Measurements from ENCODE around the gene CPTP.

CPTP gene

DNA sequence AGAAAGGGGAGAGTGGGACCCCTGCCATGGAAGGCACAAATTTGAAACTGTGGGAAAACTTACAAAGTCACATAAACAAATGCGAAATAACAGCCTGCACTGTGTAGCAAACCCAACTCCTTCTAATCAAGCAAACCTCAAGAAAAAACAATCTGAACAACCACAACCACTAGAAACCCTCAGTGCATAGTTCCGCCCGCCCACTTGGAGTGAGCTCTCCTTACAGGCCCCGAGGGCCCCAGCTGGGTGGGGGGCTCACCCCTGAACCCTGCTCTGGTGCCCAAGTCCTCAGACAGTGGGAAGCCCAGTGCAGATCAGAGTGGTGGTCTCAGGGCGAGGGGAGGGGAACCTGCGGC, 34.7 kb downstream of the CPTP start:
- Histone ChIP-seq H3K9me3 (ENCODE audit: control extremely low read depth in 1 of 5, control insufficient read depth in 4 of 5, insufficient read depth in 2 of 5, low read depth in 1 of 5, low read length in 4 of 5) (peaks cover 0 to 1% (median 0%) of the 10 kb centered on the region in 5 experiments), H3K36me3 (ENCODE audit: control insufficient read depth in 4 of 4, insufficient read depth in 4 of 4, low read length in 3 of 4) (no peaks in the 10 kb centered on the region), H3K27ac (ENCODE audit: insufficient read depth in 1 of 2, low read depth in 1 of 2, low read length in 2 of 2, poor library complexity in 1 of 2, severe bottlenecking in 2 of 2) (no peak overlapping the region), H3K4me3 (ENCODE audit: control insufficient read depth in 1 of 7, extremely low read depth in 1 of 7, insufficient read depth in 4 of 7, low read depth in 2 of 7, low read length in 6 of 7) (no peak overlapping the region), H3K27me3 (replicated peaks in 2 of 5; ENCODE audit: control insufficient read depth in 4 of 5, insufficient read depth in 5 of 5, low read length in 4 of 5) (peaks cover 0 to 82% (median 21%) of the 10 kb centered on the region in 5 experiments), H3K4me1 (ENCODE audit: control extremely low read depth in 1 of 4, control insufficient read depth in 4 of 4, insufficient read depth in 4 of 4, low read length in 3 of 4) (peaks cover 0 to 10% (median 7%) of the 10 kb centered on the region in 4 experiments)
- ChIA-PET POLR2A (no interaction called here), CTCF (no interaction called here)
- no peak for DNase-seq
- WGBS (ENCODE audit: insufficient coverage) = 70% methylated on average over 2 of the region's 6 CpGs

DNA sequence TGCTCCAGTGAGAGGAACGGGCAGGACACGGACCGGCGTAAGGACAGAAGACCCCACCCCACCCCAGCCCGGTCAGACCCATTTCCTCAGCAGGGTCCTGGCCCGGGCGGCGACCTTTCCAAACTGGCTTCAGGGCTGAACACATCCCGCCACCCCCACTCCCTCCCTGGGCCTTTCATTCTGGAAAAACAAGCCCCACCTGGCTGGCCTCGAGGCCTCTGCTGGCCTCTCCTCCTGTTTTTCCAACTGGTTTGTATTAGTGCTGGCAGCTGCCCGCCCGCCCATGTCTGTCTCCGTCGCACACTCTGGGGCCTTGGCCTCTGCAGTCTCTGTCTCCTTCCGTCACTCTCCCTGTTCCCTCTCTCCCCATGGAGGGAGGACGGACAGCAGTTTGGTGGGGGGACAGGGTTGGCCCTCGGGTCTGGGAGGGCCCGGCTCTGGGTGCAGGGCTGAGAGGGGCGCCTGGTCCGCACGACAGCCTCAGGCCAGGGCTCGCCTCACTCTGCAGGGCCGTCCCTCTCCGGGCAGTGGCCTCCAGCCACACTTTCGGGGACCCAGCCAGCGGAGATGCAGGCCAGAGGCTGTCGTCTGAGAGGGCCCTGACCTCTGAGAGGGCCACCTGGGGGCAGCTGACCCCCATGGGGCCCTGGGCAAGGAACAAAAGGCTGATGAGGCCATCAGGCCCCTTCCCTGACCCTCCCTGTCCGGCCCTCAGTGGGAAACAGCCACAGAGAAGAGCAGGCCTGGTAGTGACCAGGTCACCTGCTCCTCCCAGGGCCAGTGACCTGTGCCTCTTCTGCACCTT, 35.3 kb downstream of the CPTP start:
- Histone ChIP-seq H3K36me3 (ENCODE audit: control insufficient read depth in 4 of 4, insufficient read depth in 4 of 4, low read length in 3 of 4) (no peaks in the 10 kb centered on the region), H3K4me1 (ENCODE audit: control extremely low read depth in 1 of 4, control insufficient read depth in 4 of 4, insufficient read depth in 4 of 4, low read length in 3 of 4) (peaks cover 0 to 8% (median 2%) of the 10 kb centered on the region in 4 experiments), H3K27me3 (replicated peaks in 2 of 5; ENCODE audit: control insufficient read depth in 4 of 5, insufficient read depth in 5 of 5, low read length in 4 of 5) (peaks cover 0 to 77% (median 21%) of the 10 kb centered on the region in 5 experiments), H3K9me3 (ENCODE audit: control extremely low read depth in 1 of 5, control insufficient read depth in 4 of 5, insufficient read depth in 2 of 5, low read depth in 1 of 5, low read length in 4 of 5) (peaks cover 0 to 1% (median 0%) of the 10 kb centered on the region in 5 experiments), H3K4me3 (ENCODE audit: control insufficient read depth in 1 of 7, extremely low read depth in 1 of 7, insufficient read depth in 4 of 7, low read depth in 2 of 7, low read length in 6 of 7) (no peak overlapping the region), H3K27ac (ENCODE audit: insufficient read depth in 1 of 2, low read depth in 1 of 2, low read length in 2 of 2, poor library complexity in 1 of 2, severe bottlenecking in 2 of 2) (no peak overlapping the region)
- DNase-seq = no peak
- WGBS (ENCODE audit: insufficient coverage) = 73% methylated on average over 19 of the region's 28 CpGs
- ChIA-PET CTCF (no interaction called here), POLR2A (no interaction called here)

DNA sequence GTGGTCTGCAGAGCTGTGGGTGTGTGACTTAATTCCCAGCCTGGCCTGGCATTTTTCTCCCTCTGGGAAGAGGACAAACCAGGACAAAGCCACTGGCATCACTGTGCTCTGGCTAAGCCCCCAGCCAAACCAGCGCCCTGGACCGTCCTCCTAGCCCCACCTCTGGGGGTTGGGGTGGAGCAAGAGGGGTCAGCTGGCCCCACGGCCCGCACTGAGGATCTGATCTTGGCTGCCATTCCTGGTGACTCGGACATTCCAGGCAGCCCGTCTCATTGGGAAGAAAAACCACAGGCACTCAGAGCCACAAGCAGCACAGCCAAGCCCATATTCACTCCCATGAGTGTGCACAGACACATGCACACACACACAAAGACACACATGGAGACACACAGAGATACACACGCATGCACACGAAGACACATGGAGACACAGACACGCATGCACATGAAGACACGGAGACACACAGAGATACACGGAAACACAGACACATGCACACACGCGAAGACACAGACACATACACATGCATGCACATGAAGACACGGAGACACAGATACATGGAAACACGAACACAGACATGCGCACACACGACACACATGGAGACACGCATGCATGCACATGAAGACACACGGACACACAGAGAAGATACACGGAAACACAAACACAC, 36.0 kb downstream of the CPTP start:
- H3K4me3 ChIP-seq (ENCODE audit: control insufficient read depth in 1 of 7, extremely low read depth in 1 of 7, insufficient read depth in 4 of 7, low read depth in 2 of 7, low read length in 6 of 7) = no peak overlapping the region
- no peak overlapping the region for H3K27ac ChIP-seq (ENCODE audit: insufficient read depth in 1 of 2, low read depth in 1 of 2, low read length in 2 of 2, poor library complexity in 1 of 2, severe bottlenecking in 2 of 2)
- WGBS (ENCODE audit: insufficient coverage) = 82% methylated on average over 15 of the region's 20 CpGs
- H3K4me1 ChIP-seq (ENCODE audit: control extremely low read depth in 1 of 4, control insufficient read depth in 4 of 4, insufficient read depth in 4 of 4, low read length in 3 of 4) = peaks cover 0 to 5% (median 2%) of the 10 kb centered on the region in 4 experiments
- CTCF ChIA-PET = no interaction called here
- peaks cover 0 to 1% (median 0%) of the 10 kb centered on the region in 5 experiments for H3K9me3 ChIP-seq (ENCODE audit: control extremely low read depth in 1 of 5, control insufficient read depth in 4 of 5, insufficient read depth in 2 of 5, low read depth in 1 of 5, low read length in 4 of 5)
- POLR2A ChIA-PET = no interaction called here
- H3K36me3 ChIP-seq (ENCODE audit: control insufficient read depth in 4 of 4, insufficient read depth in 4 of 4, low read length in 3 of 4) = no peaks in the 10 kb centered on the region
- H3K27me3 ChIP-seq (replicated peaks in 2 of 5; ENCODE audit: control insufficient read depth in 4 of 5, insufficient read depth in 5 of 5, low read length in 4 of 5) = peaks cover 0 to 71% (median 21%) of the 10 kb centered on the region in 5 experiments
- no peak for DNase-seq

DNA sequence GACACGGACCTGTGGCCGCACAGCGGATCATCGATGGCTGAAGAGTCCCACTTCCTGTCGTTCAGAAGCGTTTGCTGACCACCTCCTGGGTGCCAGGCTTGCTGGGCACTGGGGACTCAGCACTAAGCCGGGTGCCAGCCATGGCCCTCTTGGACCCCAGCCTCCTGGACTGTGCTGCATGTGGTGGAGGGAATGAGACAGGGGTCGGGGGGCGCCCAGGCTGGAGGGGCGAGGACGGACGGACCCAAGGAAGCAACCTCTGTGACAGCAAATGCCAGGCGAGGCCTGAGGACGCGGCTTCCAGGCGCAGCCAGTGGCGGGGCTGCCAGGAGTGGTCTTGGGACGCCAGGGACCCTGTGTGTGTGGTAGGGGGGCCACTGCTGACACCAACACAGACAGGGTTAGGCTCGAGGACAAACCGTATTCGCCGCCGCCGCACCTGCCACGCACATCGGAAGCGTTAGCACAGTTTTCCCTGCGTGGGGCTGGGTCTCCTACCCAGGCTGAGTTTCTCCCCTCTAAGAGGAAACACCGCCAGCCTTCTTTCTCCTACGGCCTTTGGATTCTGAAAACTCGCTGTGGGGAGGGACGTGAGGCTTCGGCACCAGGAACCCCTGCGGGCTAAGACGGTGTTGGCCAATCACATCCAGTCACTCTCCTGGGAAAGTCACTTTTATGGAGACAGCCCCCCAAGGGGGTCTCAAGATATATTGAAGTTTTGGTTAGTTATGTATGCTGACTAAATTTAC, 36.8 kb downstream of the CPTP start:
- POLR2A ChIA-PET = no interaction called here
- Histone ChIP-seq H3K27me3 (replicated peaks in 2 of 5; ENCODE audit: control insufficient read depth in 4 of 5, insufficient read depth in 5 of 5, low read length in 4 of 5) (peaks cover 0 to 71% (median 21%) of the 10 kb centered on the region in 5 experiments), H3K36me3 (ENCODE audit: control insufficient read depth in 4 of 4, insufficient read depth in 4 of 4, low read length in 3 of 4) (no peaks in the 10 kb centered on the region), H3K27ac (ENCODE audit: insufficient read depth in 1 of 2, low read depth in 1 of 2, low read length in 2 of 2, poor library complexity in 1 of 2, severe bottlenecking in 2 of 2) (no peak overlapping the region), H3K9me3 (ENCODE audit: control extremely low read depth in 1 of 5, control insufficient read depth in 4 of 5, insufficient read depth in 2 of 5, low read depth in 1 of 5, low read length in 4 of 5) (peaks cover 0 to 4% (median 0%) of the 10 kb centered on the region in 5 experiments), H3K4me1 (ENCODE audit: control extremely low read depth in 1 of 4, control insufficient read depth in 4 of 4, insufficient read depth in 4 of 4, low read length in 3 of 4) (peaks cover 0 to 5% (median 2%) of the 10 kb centered on the region in 4 experiments), H3K4me3 (ENCODE audit: control insufficient read depth in 1 of 7, extremely low read depth in 1 of 7, insufficient read depth in 4 of 7, low read depth in 2 of 7, low read length in 6 of 7) (no peak overlapping the region)
- CTCF ChIA-PET = no interaction called here
- DNase-seq = no peak
- WGBS (ENCODE audit: insufficient coverage) = 81% methylated on average over 29 of the region's 35 CpGs

DNA sequence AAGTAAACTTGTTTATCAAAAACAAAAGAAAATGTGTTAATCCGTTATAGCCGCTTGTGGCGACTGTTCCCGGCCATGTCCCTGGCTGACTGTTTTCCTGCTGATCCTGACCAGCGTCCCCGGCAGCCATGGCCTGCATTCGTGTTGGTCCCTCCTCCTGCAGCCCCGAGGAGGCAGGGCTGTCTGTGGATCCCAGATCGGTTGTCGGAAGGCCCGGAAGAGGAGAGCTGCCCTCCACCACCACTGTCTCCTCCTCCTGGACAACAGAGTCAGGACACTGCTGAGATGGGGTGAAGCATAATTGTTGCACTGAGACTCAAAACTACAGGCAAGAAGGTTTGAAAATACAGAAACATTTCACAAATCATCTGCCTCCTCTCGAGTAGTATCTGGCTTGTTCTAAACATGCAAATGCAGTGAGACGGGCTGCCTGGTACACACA, 37.4 kb downstream of the CPTP start:
- Histone ChIP-seq H3K36me3 (ENCODE audit: control insufficient read depth in 4 of 4, insufficient read depth in 4 of 4, low read length in 3 of 4) (no peaks in the 10 kb centered on the region), H3K4me3 (ENCODE audit: control insufficient read depth in 1 of 7, extremely low read depth in 1 of 7, insufficient read depth in 4 of 7, low read depth in 2 of 7, low read length in 6 of 7) (no peak overlapping the region), H3K27me3 (replicated peaks in 2 of 5; ENCODE audit: control insufficient read depth in 4 of 5, insufficient read depth in 5 of 5, low read length in 4 of 5) (peaks cover 0 to 66% (median 20%) of the 10 kb centered on the region in 5 experiments), H3K27ac (ENCODE audit: insufficient read depth in 1 of 2, low read depth in 1 of 2, low read length in 2 of 2, poor library complexity in 1 of 2, severe bottlenecking in 2 of 2) (no peak overlapping the region), H3K9me3 (ENCODE audit: control extremely low read depth in 1 of 5, control insufficient read depth in 4 of 5, insufficient read depth in 2 of 5, low read depth in 1 of 5, low read length in 4 of 5) (peaks cover 0 to 10% (median 0%) of the 10 kb centered on the region in 5 experiments), H3K4me1 (ENCODE audit: control extremely low read depth in 1 of 4, control insufficient read depth in 4 of 4, insufficient read depth in 4 of 4, low read length in 3 of 4) (peaks cover 0 to 5% (median 2%) of the 10 kb centered on the region in 4 experiments)
- CTCF ChIA-PET = no interaction called here
- 34% methylated on average over 13 of the region's 13 CpGs for WGBS (ENCODE audit: insufficient coverage)
- DNase-seq = no peak
- POLR2A ChIA-PET = no interaction called here

- Histone ChIP-seq H3K4me3 (ENCODE audit: control insufficient read depth in 1 of 7, extremely low read depth in 1 of 7, insufficient read depth in 4 of 7, low read depth in 2 of 7, low read length in 6 of 7) (no peak overlapping the region), H3K9me3 (ENCODE audit: control extremely low read depth in 1 of 5, control insufficient read depth in 4 of 5, insufficient read depth in 2 of 5, low read depth in 1 of 5, low read length in 4 of 5) (peaks cover 0 to 15% (median 2%) of the 10 kb centered on the region in 5 experiments), H3K27me3 (replicated peaks in 2 of 5; ENCODE audit: control insufficient read depth in 4 of 5, insufficient read depth in 5 of 5, low read length in 4 of 5) (peaks cover 0 to 58% (median 14%) of the 10 kb centered on the region in 5 experiments), H3K27ac (ENCODE audit: insufficient read depth in 1 of 2, low read depth in 1 of 2, low read length in 2 of 2, poor library complexity in 1 of 2, severe bottlenecking in 2 of 2) (no peak overlapping the region), H3K36me3 (ENCODE audit: control insufficient read depth in 4 of 4, insufficient read depth in 4 of 4, low read length in 3 of 4) (no peaks in the 10 kb centered on the region), H3K4me1 (ENCODE audit: control extremely low read depth in 1 of 4, control insufficient read depth in 4 of 4, insufficient read depth in 4 of 4, low read length in 3 of 4) (no peaks in the 10 kb centered on the region)
- CTCF ChIA-PET = interaction anchor here (1.3 kb wide), 1 partner anchor 72 kb away, joined by 4 read pairs; no protein-coding TSS in a partner anchor
- 91% methylated on average over 11 of the region's 14 CpGs for WGBS (ENCODE audit: insufficient coverage)
- no peak for DNase-seq
- POLR2A ChIA-PET = no interaction called here
These were observed 39.7 kb downstream of the CPTP start for GRCh38 chr1:1364266-1364665.
